ENCODE results near the gene ADAMTS8.

DNA sequence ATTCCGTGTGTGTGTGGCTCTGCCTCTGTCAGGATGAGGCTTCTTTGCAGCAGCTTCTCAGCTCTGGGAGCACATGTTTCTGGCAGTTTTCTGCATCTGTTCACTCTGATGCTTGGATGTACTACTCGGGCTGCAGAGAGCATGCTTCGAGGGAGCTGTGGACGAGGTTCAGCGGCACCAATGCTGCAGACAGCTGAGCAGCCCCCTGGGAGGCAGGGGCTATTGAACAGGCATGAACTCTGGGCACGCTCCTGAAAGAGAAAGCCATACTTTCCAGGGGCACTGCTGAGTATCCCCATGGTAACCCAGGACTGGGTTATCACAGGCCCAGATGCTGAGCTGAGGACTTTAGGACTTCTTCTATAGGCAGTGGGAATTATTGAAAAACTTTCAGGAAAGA, 33.8 kb downstream of the ADAMTS8 start:
- TF ChIP-seq CTCF (conservative IDR thresholded peaks at IDR 0.05 in 1 of 2, IDR thresholded peaks at IDR 0.05 in 1 of 2; ENCODE audit: extremely low read depth in 1 of 2, insufficient read depth in 1 of 2, low read depth in 1 of 2, low read length in 2 of 2), result no peak
- TF ChIP-seq EZH2 (IDR thresholded peaks at IDR 0.05; ENCODE audit: borderline replicate concordance, low read length), result no peak
